Stimulated activated CD4-positive, alpha-beta T cell treated with anti-CD3 and anti-CD28 coated beads, Interleukin-12 subunit alpha, Interleukin-12 subunit beta, amount 100 ng/mL, for 4 hours (primary cell): ENCODE data around the gene COL23A1.

Source experiments
- DNase-seq: peaks from one replicate; pipeline ENCODE4 v3.0.0-alpha.2; 2020

The COL23A1 gene

GRCh38 chr5:178417391-178417811 lies 172.8 kb downstream of the COL23A1 start:
- no peak for DNase-seq

GRCh38 chr5:178416919-178417318 lies 173.3 kb downstream of the COL23A1 start:
- no peak for DNase-seq

GRCh38 chr5:178416206-178416882 lies 173.8 kb downstream of the COL23A1 start:
- no peak for DNase-seq

GRCh38 chr5:178415353-178415752 lies 174.8 kb downstream of the COL23A1 start:
- DNase-seq, result no peak

- no peak for DNase-seq
Observed at GRCh38 chr5:178413988-178414387, 176.2 kb downstream of the COL23A1 start.

GRCh38 chr5:178411083-178411482 lies 179.1 kb downstream of the COL23A1 start:
- no peak for DNase-seq

- no peak for DNase-seq
Observed at GRCh38 chr5:178407646-178408045, 182.5 kb downstream of the COL23A1 start.

- no peak for DNase-seq
Observed at GRCh38 chr5:178404987-178405386, 185.2 kb downstream of the COL23A1 start.

- DNase-seq, result no peak
Observed at GRCh38 chr5:178403956-178404600, 186.1 kb downstream of the COL23A1 start.

- no peak for DNase-seq
Observed at GRCh38 chr5:178403351-178403750, 186.8 kb downstream of the COL23A1 start.

- DNase-seq, result no peak
Observed at GRCh38 chr5:178399701-178400095, 190.5 kb downstream of the COL23A1 start.

- DNase-seq, result no peak
Observed at GRCh38 chr5:178398901-178399700, 191.1 kb downstream of the COL23A1 start.

GRCh38 chr5:178396796-178397720 lies 193.1 kb downstream of the COL23A1 start:
- DNase-seq, result no peak

GRCh38 chr5:178394074-178394473 lies 196.1 kb downstream of the COL23A1 start:
- DNase-seq, result no peak

GRCh38 chr5:178392931-178393394 lies 197.2 kb downstream of the COL23A1 start:
- no peak for DNase-seq

GRCh38 chr5:178392386-178392785 lies 197.8 kb downstream of the COL23A1 start:
- no peak for DNase-seq

GRCh38 chr5:178391480-178391879 lies 198.7 kb downstream of the COL23A1 start:
- no peak for DNase-seq

- no peak for DNase-seq
Observed at GRCh38 chr5:178389796-178390195, 200.4 kb downstream of the COL23A1 start.

GRCh38 chr5:178389026-178389729 lies 201.0 kb downstream of the COL23A1 start:
- DNase-seq, result no peak

- no peak for DNase-seq
Observed at GRCh38 chr5:178388386-178389025, 201.7 kb downstream of the COL23A1 start.

- DNase-seq, result no peak
Observed at GRCh38 chr5:178387856-178388190, 202.4 kb downstream of the COL23A1 start.
